GM19099 (cell line): ENCODE measurements around the gene PTPRN.

Experiments used
- POLR2A ChIP-seq: IDR thresholded peaks from 3 replicates; pipeline ENCODE4 v1.6.1; 2011; ENCODE audit warnings: low read depth; ENCODE audit not compliant: insufficient read length; ENCODE audit errors: extremely low read depth

PTPRN gene

GRCh38 chr2:219325657-219326315 is 16.6 kb upstream of the PTPRN start:
- TF ChIP-seq POLR2A: no peak

GRCh38 chr2:219325136-219325535 is 15.9 kb upstream of the PTPRN start:
- TF ChIP-seq POLR2A: no peak

GRCh38 chr2:219323434-219323833 is 14.2 kb upstream of the PTPRN start:
- no peak for TF ChIP-seq POLR2A

GRCh38 chr2:219314804-219315468 is 5.7 kb upstream of the PTPRN start:
- TF ChIP-seq POLR2A: no peak

- no peak for TF ChIP-seq POLR2A
These were observed 779 bp downstream of the PTPRN start for GRCh38 chr2:219308142-219309101.

- TF ChIP-seq POLR2A: no peak
These were observed 3.2 kb downstream of the PTPRN start for GRCh38 chr2:219306047-219306446.

GRCh38 chr2:219304223-219304622 is 5.0 kb downstream of the PTPRN start:
- TF ChIP-seq POLR2A: no peak

GRCh38 chr2:219302412-219302968 is 6.7 kb downstream of the PTPRN start:
- TF ChIP-seq POLR2A: no peak

GRCh38 chr2:219300022-219300421 is 9.2 kb downstream of the PTPRN start:
- TF ChIP-seq POLR2A: no peak

- TF ChIP-seq POLR2A: no peak
These were observed 9.8 kb downstream of the PTPRN start for GRCh38 chr2:219299372-219299760.

GRCh38 chr2:219298759-219299371 is 10.3 kb downstream of the PTPRN start:
- TF ChIP-seq POLR2A: no peak

GRCh38 chr2:219297766-219298456 is 11.3 kb downstream of the PTPRN start:
- TF ChIP-seq POLR2A: no peak

GRCh38 chr2:219296631-219297391 is 12.4 kb downstream of the PTPRN start:
- TF ChIP-seq POLR2A: no peak
